ENCODE measurements around the gene RMRP.

Gene RMRP

GRCh38 chr9:35657546-35658136 lies at the start of gene RMRP:
RMRP (minus strand) TSS chr9:35658019.
- DNase-seq, result peak; percentile 96 to 97

DNA sequence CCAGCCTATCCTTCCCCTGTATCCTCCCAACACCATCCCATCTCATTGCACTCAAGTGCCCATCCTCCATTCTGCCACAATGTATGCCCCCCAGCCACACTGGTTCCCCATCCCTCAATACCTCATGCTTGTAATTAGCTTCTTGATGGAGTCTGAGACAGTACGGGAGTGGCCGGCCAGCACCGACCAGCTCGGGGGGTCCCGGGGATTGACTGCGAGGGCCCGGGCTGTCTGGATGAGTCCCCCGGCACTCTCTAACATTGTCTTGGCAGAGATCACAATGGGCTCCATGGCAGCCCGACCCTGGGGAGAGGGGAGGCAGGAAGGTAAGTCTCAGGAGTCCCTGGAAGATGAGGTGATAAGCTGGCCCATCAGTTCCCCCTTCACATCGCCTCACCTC lies 49.1 kb upstream of the RMRP start:
- DNase-seq, result no peak

DNA sequence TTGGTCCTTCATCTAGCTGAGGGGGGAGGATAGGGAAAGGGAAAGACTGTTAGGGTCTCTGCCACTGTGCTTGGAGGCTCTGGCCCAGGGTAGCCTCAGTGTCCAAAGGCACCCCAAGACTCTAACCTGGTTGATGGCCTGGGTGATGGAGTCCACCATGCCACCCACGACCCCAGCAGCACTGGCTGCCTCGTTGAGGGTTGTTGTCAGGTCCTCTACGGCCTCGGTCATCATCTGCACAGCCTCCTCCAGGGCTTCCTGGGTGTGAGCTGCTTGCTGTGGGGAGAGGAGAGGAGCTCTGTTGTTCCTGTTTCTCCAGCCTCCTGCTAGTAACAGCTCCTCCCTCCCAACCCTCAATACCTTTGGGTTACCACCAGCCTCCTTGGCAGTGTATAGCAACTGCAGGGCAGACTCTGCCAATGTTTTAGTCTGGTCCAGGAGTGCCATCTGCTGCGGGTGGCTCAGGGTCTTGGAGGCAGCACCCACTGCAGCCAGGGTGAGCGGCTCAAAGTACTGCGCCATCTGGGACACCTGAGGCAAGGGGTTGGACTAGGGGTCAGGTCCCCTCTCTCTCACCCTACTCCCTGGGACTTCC lies 48.1 kb upstream of the RMRP start:
- DNase-seq, result no peak

DNA sequence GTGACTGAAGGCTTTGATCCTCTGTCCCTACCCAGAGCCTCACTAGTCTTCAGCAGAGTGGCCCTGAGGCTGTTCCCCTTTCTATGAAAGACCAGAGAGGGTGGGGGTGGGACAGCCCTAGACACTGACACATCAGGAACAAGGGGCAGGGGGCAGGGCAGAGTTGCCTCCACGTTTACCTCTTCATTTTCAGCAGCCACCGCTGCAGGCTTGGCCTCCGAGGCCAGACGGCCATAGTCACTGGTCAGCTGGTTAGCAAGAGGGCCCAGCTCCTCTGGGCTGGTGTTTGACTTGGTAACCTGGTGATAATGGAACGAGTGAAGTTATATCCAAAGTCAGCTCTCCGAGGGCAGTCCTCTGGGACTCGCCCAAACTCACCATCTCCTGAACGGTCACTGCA lies 47.6 kb upstream of the RMRP start:
- no peak for DNase-seq

GRCh38 chr9:35703906-35704672 lies 46.3 kb upstream of the RMRP start:
- no peak for DNase-seq

- no peak for DNase-seq
Observed at GRCh38 chr9:35702696-35703095, 44.9 kb upstream of the RMRP start.

DNA sequence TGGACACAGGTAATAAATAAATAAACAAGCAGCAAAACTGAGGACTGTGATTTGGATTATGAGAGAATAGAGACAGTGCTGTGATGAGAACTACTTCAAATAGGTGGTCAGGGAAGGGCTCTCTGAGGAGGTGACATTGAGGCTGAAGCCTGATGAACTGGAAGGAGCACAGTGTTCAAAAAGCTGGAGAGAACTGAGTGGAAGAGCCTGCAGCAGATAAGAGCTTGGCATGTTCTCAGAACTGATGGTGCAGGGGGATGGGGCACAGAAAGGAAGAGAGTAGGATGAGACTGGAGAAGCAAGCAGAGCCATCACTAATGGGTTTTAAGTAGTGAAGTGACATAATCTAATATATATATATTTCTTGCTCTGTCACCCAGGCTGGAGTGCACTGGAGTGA lies 43.1 kb upstream of the RMRP start:
- no peak for DNase-seq

DNA sequence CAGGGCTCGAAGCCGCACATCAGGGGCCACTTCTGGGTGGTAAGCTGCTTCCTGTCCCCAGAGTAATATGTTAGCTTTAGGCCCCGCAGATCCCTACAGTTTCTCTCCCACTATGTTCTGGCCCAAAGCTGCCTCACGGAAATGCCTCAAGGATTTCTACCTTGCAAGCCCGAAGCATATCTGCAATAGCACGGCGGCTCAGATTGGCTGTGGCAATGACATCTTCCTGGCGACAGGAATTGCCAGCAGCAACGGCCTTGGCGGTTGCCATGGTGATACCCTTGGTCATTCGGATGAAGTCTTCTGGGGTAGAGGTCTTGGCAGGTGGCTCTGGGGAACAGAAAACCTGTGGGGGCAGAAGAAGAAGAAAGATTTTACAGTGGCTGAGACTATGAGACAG lies 42.2 kb upstream of the RMRP start:
- no peak for DNase-seq

DNA sequence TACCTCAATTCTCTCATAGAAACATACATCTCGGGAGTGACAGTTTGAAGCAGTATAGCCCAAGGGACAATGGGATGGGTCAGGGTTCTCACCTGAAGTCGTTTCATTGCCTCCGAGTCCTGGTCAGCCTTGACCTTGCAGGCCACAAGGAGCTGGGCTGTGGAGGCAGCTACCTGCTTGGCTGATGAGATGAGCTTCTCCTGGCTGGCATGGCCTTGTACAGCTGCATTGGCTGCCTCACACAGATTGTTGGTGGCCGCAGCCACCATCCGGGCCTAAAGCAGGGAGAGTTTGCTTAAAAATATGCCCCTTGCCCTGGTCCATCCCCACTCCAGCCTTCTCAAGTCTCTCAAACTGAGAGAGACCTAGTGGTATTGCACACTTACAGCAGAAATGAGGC lies 40.4 kb upstream of the RMRP start:
- DNase-seq, result no peak

DNA sequence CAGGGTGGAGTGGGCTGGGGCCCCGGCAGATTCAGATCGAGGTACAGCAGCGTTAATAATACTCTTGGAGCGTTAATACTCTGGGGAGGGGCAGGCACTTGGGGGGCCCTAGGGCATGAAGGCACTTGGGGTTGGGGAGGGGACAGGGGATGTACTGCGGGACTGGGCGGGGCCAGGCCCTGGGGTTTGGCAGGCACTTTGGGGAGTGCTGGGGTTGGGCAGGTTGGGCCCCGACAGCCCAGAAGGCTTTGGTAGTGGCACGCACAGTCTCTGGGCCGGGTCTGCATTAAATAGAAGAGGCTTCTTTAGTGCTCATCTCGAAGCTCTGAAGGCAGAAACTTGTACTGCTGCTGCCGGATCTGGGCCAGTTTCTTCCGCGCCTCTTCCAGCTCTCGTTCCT lies 39.7 kb upstream of the RMRP start:
- DNase-seq, result no peak

DNA sequence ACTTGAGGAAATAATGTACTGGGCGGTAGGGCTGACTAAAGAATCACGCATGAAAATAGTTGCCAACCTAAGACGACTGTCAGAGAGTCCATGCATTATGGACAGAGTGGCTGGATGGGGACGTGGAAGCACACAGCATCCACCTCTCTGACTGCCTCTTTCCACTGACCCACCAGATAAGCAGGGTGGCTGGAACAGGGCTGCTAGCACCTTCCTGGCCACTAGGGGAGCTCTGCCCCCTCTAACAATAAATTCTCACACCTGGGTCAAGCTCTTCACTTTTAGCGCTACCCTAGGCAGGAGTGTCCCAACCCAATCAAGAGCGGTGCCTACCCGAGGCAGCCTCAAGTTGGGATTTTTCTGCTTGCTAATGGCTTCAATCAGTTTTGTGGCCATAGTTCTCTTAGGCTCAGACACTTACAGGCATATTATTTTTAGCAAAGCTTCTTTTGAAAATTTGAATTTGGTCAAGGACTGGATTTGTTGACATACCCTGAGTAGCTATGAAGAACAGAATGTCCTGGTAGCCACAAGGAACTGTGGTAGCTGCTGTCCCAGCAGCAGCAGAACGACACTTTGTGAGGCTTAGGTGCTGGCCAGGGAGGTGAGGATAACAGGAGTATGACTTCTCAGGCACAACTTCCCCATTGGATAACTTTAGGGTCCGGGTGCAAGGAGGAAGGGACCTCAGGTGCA lies 38.8 kb upstream of the RMRP start:
- peak; percentile 56 to 68 for DNase-seq

GRCh38 chr9:35695943-35696401 lies 38.2 kb upstream of the RMRP start:
- DNase-seq, result no peak

DNA sequence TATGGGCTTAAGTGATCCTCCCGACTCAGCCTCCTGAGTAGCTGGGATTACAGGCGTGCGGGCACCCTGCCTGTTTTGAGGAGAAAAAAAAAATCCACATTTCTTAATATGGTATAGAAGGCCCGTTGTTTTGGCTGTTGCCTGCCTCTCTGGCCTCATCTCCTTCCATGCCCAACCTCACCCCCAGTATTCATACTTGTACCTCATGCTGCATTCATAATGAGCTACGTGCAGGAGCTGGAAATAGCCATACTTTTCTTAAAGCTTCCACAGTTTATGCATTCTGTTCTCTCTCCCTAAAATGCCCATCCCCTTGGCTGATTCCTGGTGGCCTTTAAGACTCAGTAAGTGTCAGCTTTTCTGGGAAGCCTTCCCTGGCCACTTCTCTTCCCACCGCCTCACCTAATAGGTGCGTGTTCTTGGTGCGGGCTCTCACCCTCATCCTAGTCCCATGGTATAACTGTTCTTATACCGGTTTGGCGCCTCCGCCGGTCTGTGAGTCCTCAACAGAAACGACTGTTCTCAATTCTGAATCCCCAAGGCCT lies 34.0 kb upstream of the RMRP start:
- DNase-seq, result no peak

GRCh38 chr9:35691334-35691650 lies 33.5 kb upstream of the RMRP start:
- no peak for DNase-seq

DNA sequence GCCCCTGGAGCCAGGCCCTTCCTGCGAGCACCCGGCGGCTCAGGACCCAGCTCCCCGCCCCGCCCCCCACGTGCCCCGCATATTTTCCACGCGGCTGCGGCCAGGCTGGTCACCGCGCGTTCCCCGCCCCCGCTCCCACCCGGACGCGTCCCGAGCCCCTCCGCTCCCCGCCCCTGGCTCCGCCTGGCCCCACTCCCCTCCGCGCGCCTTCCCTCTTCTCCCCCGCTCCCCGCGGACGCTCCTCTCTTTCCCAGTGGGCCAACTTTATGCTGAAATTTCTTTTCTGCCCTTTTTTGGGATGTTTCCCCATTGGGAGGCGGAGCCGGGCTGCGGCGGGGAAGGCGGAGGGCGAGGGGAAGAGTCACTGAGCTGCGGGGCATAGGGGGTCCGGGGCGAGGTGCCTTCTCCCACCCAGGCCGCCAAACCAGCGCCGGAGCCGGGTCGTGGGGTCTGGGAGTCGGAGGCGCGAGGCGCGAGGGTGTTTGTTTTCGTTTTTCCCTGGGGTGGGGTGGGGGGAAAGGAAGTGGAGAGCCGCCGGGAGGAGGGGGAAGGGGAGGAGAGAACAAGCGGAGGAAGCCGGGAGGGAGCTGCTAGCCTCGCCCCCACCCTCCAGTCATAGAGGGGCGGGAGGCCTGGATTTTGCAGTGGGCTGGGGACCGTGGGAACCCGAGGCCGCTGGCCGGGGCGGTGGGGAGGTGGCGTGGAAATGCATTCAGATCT lies 33.0 kb upstream of the RMRP start:
- DNase-seq, result peak; percentile 50 to 52

DNA sequence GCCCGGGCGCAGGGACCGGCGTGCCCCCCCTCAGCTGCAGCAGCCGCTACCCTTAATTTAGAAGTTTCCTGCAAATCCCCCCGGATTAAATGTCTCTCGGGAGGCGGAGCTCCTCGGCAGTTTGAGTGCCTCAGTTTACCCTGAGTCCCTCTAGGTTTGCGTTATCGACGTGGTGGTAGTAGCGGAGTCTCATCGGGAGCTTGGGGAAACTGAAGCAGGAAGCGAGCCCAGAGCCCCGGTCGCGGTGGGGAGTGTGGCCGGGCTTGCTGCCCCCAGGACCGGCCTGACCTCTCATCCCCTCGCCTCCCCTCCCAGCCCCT lies 32.4 kb upstream of the RMRP start:
- no peak for DNase-seq

DNA sequence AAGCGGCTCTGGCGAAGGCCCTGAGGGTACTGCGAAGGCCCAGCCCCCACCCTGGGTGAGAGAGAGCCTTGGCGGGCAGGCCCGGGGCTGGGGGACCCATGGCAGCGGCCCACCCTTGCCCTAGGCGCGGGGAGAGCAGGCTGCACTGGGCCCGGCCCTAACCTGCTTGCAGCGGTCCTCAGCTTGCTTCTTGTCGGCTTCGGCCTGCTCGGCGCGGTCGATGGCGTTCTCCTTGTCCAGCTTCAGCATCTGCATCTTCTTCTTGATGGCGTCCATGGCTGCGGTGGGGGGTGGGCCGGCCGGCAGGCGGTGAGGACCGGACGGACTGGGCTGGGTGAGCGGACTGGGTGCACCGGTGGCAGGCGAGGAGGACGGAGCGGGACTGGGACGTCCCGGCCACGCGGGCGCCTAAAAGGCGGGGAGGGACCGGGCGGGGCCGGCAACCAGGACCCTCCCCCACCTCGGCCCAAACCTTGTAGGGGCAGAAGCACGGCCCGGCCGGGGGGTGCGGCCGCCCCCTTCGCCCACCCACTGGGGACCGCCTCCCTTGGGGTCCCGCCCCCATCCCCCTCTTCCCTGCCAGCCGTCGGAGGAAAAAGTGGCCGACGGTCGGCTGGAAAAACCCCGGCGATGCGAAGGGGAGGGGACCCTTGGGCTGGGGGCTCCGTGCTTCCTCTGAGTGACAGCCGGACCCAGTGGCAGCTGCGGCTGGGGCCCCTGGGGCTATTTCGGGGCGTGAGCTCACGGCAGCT lies 31.9 kb upstream of the RMRP start, which contains the start of gene TPM2:
TPM2 (minus strand) TSS at position 384 of the 752 bp plus-strand sequence; CDS start at position 276, 108 bp downstream.
- DNase-seq, result no peak

DNA sequence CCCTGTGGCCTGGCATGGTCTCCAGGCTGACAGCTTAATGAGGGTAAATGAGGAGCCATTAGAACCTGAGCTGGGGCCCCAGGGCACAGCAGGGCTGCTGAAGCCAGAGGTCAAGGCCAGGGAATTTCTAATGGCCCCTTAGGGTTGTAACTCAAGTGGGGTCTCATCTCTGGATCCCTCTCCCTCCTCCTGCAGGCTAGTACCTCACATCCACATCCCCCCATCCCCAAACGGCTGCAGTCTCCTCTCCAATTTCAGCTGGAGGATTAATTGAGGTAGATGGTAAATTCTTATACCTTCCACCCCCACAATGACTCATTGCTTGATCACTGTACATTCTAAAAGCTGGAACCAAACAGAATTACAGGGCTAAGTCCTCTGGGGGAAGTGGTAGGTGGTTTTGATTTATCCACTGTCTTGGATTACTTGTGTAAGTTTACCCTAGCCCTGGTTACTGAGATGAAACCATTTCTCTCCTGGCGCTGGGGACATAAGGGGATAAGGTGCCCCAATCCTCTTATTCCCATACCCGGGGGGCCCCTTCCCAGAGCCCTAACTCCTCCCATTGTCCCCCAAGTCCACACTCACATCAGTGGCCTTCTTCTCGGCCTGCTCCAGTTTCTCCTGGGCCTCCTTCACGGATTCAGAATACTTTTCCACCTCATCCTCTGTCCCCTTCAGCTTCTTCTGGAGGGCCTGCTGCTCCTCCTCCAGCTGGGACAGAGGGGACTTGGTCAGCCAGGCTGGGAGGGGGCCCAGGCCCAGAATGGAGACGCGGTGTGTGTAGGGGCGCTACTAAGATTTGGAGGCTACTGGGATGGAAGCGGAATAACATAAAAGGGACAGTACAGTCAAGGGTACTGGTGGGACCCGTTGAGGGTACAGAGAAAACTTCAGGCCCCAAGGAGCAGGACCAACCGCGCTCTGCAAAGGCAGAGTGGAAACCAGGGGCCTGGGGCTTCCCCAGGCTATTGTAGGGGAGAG lies 31.0 kb upstream of the RMRP start:
- peak in 1 of 2 experiments; percentile 16 for DNase-seq

DNA sequence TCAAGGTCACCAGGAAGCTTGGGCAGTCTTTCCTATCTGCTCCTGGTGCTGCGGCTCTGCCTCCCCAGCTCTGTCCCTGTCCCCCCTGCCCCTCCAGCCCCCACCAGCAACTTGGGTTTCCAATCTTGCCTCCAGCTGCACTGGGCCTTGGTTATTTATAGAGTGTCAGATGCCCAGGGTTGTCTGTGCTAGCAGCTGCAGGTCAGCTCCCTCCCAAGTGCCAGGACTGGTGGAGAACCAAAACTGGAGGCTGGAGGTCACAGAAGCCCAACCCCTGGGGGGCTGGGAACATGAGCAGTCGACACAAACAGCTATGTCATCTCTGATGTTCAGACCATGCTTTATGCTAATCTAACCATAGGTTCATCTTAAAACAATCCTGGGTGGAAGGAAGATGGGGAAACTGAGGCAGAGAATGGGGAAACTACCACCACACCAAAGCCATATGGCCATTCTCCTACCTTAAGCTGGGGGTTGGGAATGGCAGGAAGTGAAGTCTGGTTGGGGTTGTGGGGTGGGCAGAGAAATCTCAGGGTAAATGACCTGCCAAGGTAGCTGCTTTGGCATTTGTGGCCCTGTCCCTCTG lies 30.2 kb upstream of the RMRP start:
- DNase-seq, result no peak

DNA sequence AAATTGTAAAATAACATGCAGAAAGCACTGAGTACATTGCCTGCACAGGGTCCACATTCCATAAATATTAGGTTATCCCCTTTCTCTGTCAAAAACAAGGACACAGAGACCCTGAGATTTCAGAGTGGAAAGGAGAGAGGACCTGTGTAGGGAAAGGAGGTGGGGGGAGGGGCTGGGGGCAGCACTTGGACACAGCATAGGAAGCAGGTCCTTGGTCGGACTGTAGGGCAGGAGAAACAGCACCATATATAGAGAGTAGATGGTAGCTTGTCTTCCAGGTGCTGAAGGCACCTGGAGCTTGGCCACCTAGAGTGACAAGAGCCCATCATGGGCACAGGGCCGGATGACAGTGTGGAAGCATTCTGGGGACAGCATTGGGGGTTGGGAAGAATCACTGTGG lies 29.5 kb upstream of the RMRP start:
- DNase-seq, result no peak
